ENCODE measurements around the gene LHFPL2. TPM values are rescaled to one million over a fixed set of nuclear protein-coding genes. Genes with fewer than 3 reads are reported as not detected.

LHFPL2 gene
- total and polyA plus RNA-seq, 9 of the 15 experiments (the other 6 are each of a cell fraction or from before 2014, with no cell fraction given) = 1.0 to 6.6 (median 4.6) TPM

- TF ChIP-seq ETS2 (tag; IDR thresholded peaks at IDR 0.05; ENCODE audit: borderline replicate concordance, poor library complexity, severe bottlenecking) = no peak
- no peak for TF ChIP-seq ILF3 (IDR thresholded peaks at IDR 0.05; ENCODE audit: borderline replicate concordance)
- TF ChIP-seq ZKSCAN3 (CRISPR knock-in tag; IDR thresholded peaks at IDR 0.05) = no peak
- TF ChIP-seq RUNX1 (IDR thresholded peaks at IDR 0.05; ENCODE audit: low read depth) = no peak
- no peak for TF ChIP-seq MTF1 (CRISPR knock-in tag; IDR thresholded peaks at IDR 0.05; ENCODE audit: borderline replicate concordance)
- TF ChIP-seq GTF2B (IDR thresholded peaks at IDR 0.05; ENCODE audit: extremely low read depth, insufficient read length) = no peak
- TF ChIP-seq EGR1 (conservative IDR thresholded peaks at IDR 0.05) = 0 out of 2 replicates have a peak, but pooled peaks have one; percentile 33
- no peak for TF ChIP-seq ZNF224 (CRISPR knock-in tag; IDR thresholded peaks at IDR 0.05)
- TF ChIP-seq C11orf30 (IDR thresholded peaks at IDR 0.05; ENCODE audit: low read depth) = peak; percentile 82
- TF ChIP-seq ZNF407 (IDR thresholded peaks at IDR 0.05; ENCODE audit: low read depth) = peak; percentile 80
- no peak for TF ChIP-seq KDM2B (CRISPR knock-in tag; IDR thresholded peaks at IDR 0.05)
- TF ChIP-seq ETV6 (IDR thresholded peaks at IDR 0.05; ENCODE audit: borderline replicate concordance in 1 of 2, low read depth in 2 of 2, low read length in 1 of 2) = peak; percentile 92 to 96
- no peak for TF ChIP-seq ETV6 (CRISPR knock-in tag; IDR thresholded peaks at IDR 0.05; ENCODE audit: borderline replicate concordance)
- no peak for TF ChIP-seq ZNF274 (IDR thresholded peaks at IDR 0.05; ENCODE audit: borderline replicate concordance, low read depth, low read length)
- no peak for TF ChIP-seq PBX2 (CRISPR knock-in tag; IDR thresholded peaks at IDR 0.05; ENCODE audit: low read depth)
- TF ChIP-seq PBX2 (tag; conservative IDR thresholded peaks at IDR 0.05; ENCODE audit: low read depth) = peak; percentile 77
- TF ChIP-seq HOXB6 (CRISPR knock-in tag; IDR thresholded peaks at IDR 0.05; ENCODE audit: borderline replicate concordance) = no peak
These were observed 164.6 kb downstream of the LHFPL2 start (continued) for GRCh38 chr5:78483809-78484521.

Data from K562 (cell line).